GM12872 (cell line): ENCODE data around the gene DYNC2H1.

ENCODE experiments used
- CTCF ChIP-seq: IDR thresholded peaks from 3 replicates; pipeline ENCODE4 v1.5.1; 2011; ENCODE audit warnings: low read depth, mild to moderate bottlenecking, low read length, moderate library complexity; ENCODE audit not compliant: insufficient read depth

Gene DYNC2H1

GRCh38 chr11:103434073-103434411 lies 324.8 kb downstream of the DYNC2H1 start:
- TF ChIP-seq CTCF = no peak

GRCh38 chr11:103436131-103436770 lies 327.0 kb downstream of the DYNC2H1 start:
- no peak for TF ChIP-seq CTCF

- no peak for TF ChIP-seq CTCF
Measured at GRCh38 chr11:103441021-103441420, 331.8 kb downstream of the DYNC2H1 start.

GRCh38 chr11:103448966-103449365 lies 339.7 kb downstream of the DYNC2H1 start:
- no peak for TF ChIP-seq CTCF

GRCh38 chr11:103450241-103450640 lies 341.0 kb downstream of the DYNC2H1 start:
- no peak for TF ChIP-seq CTCF

DNA sequence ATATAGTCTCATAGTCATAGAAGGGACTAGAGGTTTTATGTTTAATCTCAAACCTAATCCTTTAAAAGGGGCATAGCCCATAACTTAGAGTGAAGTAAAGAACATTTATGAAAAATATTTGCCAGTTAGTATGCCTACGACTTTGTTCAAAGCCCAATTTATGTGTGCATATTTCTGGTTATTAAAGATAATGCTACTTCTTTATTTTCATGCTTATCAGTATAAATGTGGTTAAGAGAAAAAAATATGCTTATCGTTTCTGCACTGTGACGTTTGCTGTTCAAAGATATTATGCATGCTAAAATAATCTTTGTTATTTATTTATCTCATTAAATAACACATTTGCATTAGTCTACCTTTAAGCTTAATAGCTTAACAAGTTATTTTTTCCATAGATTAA lies 343.9 kb downstream of the DYNC2H1 start:
- no peak for TF ChIP-seq CTCF

DNA sequence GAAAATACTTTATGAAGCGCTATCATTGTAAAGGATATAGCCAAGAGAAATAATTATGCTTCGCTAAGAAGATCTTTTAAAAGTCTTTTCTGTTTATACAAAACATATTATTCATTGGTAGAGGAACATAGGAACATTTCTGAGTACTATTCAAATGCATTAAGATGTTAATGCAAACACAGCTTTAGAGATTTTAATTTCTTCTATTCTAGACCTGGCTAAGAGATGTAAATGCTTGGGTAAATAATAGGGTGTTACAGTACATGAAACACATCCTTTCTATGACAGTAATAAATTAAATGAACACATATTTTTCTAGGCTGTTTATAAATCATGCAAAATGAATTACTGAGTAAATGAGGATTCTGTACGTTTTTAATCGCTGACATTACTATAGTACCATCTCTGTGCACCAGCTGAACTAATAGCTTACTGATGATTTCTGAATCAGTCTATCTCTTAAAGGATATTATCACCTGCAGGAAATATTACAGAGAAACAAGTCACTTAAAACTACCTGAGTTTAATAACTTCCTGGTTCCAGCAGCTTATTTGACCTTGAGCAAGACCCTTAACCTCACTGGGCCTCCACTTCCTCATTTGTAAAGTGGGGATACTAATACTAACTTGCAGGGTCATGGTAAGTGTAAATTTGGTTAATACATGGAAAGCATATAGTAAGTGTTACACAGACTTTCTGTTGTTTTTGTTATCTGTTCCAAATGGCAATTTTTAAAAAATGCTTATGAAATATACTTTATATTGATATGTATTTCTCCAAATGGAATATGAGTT lies 344.9 kb downstream of the DYNC2H1 start:
- no peak for TF ChIP-seq CTCF
